LNCaP clone FGC (cell line): ENCODE measurements around the gene CLDN14.

ENCODE experiments used
- DNase-seq: peaks from one replicate; pipeline ENCODE4 v3.0.0-alpha.2; 2011; ENCODE audit warnings: low read depth
- H3K4me3 ChIP-seq: 2 replicates; pipeline ENCODE4 v1.5.1; 2011; ENCODE audit warnings: mild to moderate bottlenecking, low read depth, low read length, control low read depth
- TF ChIP-seq, protein P1 (sequence below): IDR thresholded peaks from 2 replicates; pipeline ENCODE4 v1.5.1; 2012; ENCODE audit warnings: mild to moderate bottlenecking; ENCODE audit not compliant: control insufficient read depth, insufficient read depth; ENCODE audit errors: extremely low read depth

The CLDN14 gene

GRCh38 chr21:36454706-36455105, 25.2 kb downstream of the CLDN14 start:
- no peak for DNase-seq
- TF ChIP-seq, protein P1, sequence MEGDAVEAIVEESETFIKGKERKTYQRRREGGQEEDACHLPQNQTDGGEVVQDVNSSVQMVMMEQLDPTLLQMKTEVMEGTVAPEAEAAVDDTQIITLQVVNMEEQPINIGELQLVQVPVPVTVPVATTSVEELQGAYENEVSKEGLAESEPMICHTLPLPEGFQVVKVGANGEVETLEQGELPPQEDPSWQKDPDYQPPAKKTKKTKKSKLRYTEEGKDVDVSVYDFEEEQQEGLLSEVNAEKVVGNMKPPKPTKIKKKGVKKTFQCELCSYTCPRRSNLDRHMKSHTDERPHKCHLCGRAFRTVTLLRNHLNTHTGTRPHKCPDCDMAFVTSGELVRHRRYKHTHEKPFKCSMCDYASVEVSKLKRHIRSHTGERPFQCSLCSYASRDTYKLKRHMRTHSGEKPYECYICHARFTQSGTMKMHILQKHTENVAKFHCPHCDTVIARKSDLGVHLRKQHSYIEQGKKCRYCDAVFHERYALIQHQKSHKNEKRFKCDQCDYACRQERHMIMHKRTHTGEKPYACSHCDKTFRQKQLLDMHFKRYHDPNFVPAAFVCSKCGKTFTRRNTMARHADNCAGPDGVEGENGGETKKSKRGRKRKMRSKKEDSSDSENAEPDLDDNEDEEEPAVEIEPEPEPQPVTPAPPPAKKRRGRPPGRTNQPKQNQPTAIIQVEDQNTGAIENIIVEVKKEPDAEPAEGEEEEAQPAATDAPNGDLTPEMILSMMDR = no peak
- no peak overlapping the region for H3K4me3 ChIP-seq

DNA sequence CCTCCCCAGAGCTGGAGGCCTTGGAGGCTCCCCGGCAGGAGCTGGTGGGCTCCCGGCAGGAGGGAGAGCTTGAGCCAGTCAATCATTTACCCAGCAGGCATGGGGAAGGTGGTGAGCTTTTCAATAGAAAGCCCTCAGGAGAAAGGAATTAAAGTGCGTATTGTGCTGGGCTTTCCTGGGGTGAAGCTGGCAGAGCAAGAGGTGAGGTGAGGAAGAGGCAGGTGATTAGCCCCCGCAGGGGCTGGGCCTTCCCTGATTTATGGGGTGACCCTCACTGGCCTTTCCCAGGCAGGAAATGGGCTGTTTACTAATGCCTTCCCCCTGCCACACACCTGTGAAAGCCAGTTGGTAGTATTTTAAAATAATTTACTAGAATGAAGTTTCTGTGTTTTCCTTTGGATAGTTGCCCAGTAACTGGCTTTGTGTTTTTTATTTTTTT, 25.8 kb downstream of the CLDN14 start:
- DNase-seq = no peak
- TF ChIP-seq, protein P1 = no peak
- H3K4me3 ChIP-seq = no peak overlapping the region

DNA sequence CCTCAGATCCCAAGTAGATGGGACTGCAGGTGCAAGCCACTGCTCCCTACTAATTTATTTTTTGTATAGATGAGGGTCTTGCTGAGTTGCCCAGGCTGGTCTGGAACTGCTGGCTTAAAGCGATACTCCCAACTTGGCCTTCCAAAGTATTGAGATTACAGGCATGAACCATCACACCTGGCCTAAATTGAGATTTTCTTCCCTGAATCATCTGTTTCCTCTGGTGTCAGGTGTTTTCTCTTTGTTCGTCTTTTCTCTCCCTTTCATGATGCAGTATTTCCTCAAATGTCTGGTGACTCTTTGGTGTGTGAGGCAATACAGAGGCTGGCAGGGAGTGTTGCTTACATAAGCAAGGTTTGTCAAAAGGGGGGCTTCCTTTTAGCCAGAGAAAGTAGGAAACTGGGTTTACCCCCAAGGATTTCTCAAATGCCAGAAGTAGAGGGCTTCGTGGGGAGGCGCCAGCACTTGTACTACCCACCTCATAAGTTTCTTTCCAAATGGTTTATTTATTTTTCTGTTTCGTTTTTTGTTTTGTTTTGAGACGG, 27.6 kb downstream of the CLDN14 start:
- DNase-seq = no peak
- TF ChIP-seq, protein P1 = no peak
- no peak overlapping the region for H3K4me3 ChIP-seq

- H3K4me3 ChIP-seq = no peak overlapping the region
- DNase-seq = no peak
- TF ChIP-seq, protein P1 = no peak
Observed at GRCh38 chr21:36451506-36451905, 28.4 kb downstream of the CLDN14 start.

GRCh38 chr21:36450511-36450910, 29.4 kb downstream of the CLDN14 start:
- no peak for DNase-seq
- TF ChIP-seq, protein P1 = no peak
- H3K4me3 ChIP-seq = no peak overlapping the region

- DNase-seq = no peak
- TF ChIP-seq, protein P1 = no peak
- no peak overlapping the region for H3K4me3 ChIP-seq
Observed at GRCh38 chr21:36446301-36446700, 33.6 kb downstream of the CLDN14 start.

DNA sequence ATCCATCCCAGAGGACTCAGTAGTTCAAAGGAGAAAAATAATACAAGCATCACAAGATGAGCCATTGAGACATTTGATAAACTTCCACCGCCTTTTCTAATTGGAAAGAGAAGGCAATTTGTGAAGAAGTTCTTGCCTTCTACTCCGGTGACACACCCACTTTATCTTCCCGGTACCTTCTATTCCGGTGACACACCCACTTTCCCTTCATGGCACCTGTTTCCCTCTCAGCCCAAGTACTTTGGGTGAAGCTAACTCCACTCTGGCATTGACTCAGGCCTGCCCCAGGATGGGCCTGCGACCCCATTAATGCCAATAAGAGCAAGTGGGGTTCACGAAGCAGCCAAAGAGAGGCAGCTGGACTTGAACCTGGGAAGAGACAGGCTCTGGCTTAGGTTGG, 38.2 kb downstream of the CLDN14 start:
- TF ChIP-seq, protein P1 = no peak
- no peak overlapping the region for H3K4me3 ChIP-seq
- DNase-seq = no peak
